GM23248 (cell line): ENCODE data around the gene GNLY.

Experiments used
- EZH2 ChIP-seq: fragments of 200-600 bp; sonication (generic); IDR thresholded peaks from 2 replicates; pipeline ENCODE4 v1.6.1; 2018; ENCODE audit warnings: antibody characterized with exemption, mild to moderate bottlenecking; ENCODE audit not compliant: insufficient read depth, poor library complexity, severe bottlenecking
- EZH2phosphoT487 ChIP-seq: fragments of 200-600 bp; sonication (generic); IDR thresholded peaks from 2 replicates; pipeline ENCODE4 v1.6.1; 2018; ENCODE audit warnings: antibody characterized with exemption, moderate library complexity, mild to moderate bottlenecking, low read depth; ENCODE audit not compliant: insufficient read depth

DNA sequence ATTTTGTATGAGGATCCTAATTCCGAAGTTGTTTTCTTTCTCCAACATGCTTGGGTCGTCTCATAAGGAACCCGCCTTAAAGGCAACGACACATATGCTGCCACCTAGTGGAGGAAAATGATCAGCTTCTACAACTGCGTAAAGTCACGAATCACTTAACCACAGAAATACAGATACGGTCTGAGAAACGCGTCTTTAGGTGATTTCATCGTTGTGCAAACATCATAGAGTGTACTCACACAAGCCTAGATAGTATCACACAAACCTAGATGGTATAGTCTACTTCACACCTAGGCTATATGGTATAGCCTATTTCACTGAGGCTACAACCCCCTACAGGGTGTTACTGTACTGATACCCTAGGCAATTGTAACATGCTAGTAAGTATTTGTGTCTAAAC lies 13.1 kb downstream of the GNLY start:
- TF ChIP-seq EZH2 (no peak), EZH2phosphoT487 (no peak)
